Testis (tissue), 2 donors: ENCODE data around the gene ODAPH.

Experiments
- CTCF ChIP-seq, 3 experiments: fragments of 450-650 bp in 2 of 3; fragments of 200-600 bp in 1 of 3; sonication (generic) in 1 of 3; IDR thresholded peaks; one replicate each; pipeline ENCODE4 v1.5.1; 2016 to 2019; ENCODE audit warnings: antibody characterized with exemption in 3 of 3, mild to moderate bottlenecking in 2 of 3, moderate library complexity in 1 of 3
- POLR2A ChIP-seq: fragments of 450-650 bp; IDR thresholded peaks from one replicate; pipeline ENCODE4 v1.6.1; 2017; ENCODE audit warnings: antibody characterized with exemption, mild to moderate bottlenecking, moderate library complexity

GRCh38 chr4:75549019-75549418 lies 6.8 kb upstream of the ODAPH start:
- TF ChIP-seq POLR2A (no peak), CTCF (IDR thresholded peaks at IDR 0.05) (no peak)
